Suprapubic skin (tissue), 4 donors: Measurements from ENCODE around the gene SLC7A11. TPM values are rescaled to one million over a fixed set of nuclear protein-coding genes. Genes with fewer than 3 reads are reported as not detected.

Source experiments
- DNase-seq, 2 donors: peaks; one replicate each; pipeline ENCODE4 v3.0.0-alpha.2; 2019; ENCODE audit warnings: low spot score in 2 of 2
- H3K27ac ChIP-seq: fragments of 200-600 bp; sonication (generic); one replicate; pipeline ENCODE4 v1.5.1; 2019
- H3K27me3 ChIP-seq: fragments of 200-600 bp; sonication (generic); one replicate; pipeline ENCODE4 v1.5.1; 2019
- H3K36me3 ChIP-seq: fragments of 200-600 bp; sonication (generic); one replicate; pipeline ENCODE4 v1.5.1; 2019
- H3K4me1 ChIP-seq: fragments of 200-600 bp; sonication (generic); one replicate; pipeline ENCODE4 v1.5.1; 2019
- H3K4me3 ChIP-seq: fragments of 200-600 bp; sonication (generic); one replicate; pipeline ENCODE4 v1.5.1; 2019; ENCODE audit warnings: mild to moderate bottlenecking
- H3K9me3 ChIP-seq: fragments of 200-600 bp; sonication (generic); one replicate; pipeline ENCODE4 v1.5.1; 2019
- CTCF ChIP-seq, 2 donors: fragments of 200-600 bp in 1 of 2; fragments of 450-650 bp in 1 of 2; sonication (generic) in 1 of 2; IDR thresholded peaks; one replicate each; pipeline ENCODE4 v1.5.1; 2016 to 2019; ENCODE audit warnings: antibody characterized with exemption in 2 of 2, mild to moderate bottlenecking in 1 of 2, moderate library complexity in 1 of 2
- EP300 ChIP-seq: sonication (generic); formaldehyde crosslinking; IDR thresholded peaks from one replicate; pipeline ENCODE4 v1.6.1; 2017; ENCODE audit warnings: antibody characterized with exemption
- POLR2A ChIP-seq, 2 donors: fragments of 450-650 bp; IDR thresholded peaks; one replicate each; pipeline ENCODE4 v1.6.1; 2017; ENCODE audit warnings: antibody characterized with exemption in 2 of 2, mild to moderate bottlenecking in 2 of 2, moderate library complexity in 2 of 2
- POLR2AphosphoS5 ChIP-seq, 3 donors: sonication (generic); formaldehyde crosslinking; IDR thresholded peaks; one replicate each; pipeline ENCODE4 v1.6.1; 2017; ENCODE audit warnings: antibody characterized with exemption in 3 of 3
- WGBS: methylation state at CpG from one replicate; pipeline ENCODE4 v1.1.5; 2018; 5-methylcytosine and 5-hydroxymethylcytosine counted together
- total RNA-seq, 4 donors: library from RNA; depleted of rRNA; stranded (reverse); fragments of >200 nt; gene quantifications; one replicate each; pipeline ENCODE4 v1.1.0, GENCODE V29; 2016

Gene SLC7A11
- total RNA-seq: 1 to 10 TPM in 2 of 4 donors, under 1 TPM in 2; 0.48 to 2.1 (median 1.2) TPM

DNA sequence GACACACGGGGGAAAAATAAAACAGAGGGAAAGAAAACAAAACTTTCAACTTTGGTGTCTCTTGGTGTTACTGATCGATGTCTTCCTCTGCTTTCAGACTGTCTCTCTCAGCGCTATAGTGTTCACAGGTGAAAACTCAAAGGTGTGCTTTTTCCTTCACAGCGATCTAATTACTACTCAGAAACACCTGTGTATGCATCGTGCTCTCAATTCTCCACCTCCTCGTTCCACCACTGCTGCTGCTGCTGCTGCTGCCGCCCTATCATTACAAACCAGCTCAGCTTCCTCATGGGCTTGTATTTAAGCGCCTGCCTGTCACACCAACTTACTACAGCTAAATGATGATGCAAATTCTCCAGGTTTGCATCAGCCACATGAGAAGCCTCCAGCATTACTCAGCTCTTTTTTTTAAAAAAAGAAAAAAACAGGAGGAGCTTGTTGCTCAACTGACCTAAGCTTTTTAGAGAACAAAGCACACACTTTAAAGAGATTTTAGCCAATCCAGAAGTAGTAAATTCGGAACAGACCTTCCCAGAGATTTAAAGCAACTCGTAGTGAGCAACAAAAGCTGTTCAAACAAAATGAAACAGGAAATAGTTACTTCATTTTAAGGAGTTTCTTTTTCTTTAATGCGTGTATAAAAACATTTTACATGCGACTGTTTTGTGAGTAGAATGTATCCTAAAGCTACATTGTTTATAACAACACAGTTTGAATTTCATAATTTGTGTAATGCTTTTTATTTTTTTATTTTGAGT lies at the start of gene SLC7A11:
SLC7A11 (minus strand) TSS at position 274 of the 758 bp plus-strand sequence. CDS start 280 bp downstream, outside the sequence.
- no peak for TF ChIP-seq EP300
- no peak for TF ChIP-seq POLR2A (IDR thresholded peaks at IDR 0.05)
- no peak for TF ChIP-seq CTCF (IDR thresholded peaks at IDR 0.05)
- no peak for TF ChIP-seq POLR2AphosphoS5 (IDR thresholded peaks at IDR 0.05)
- no peaks in the 10 kb centered on the region for H3K27me3 ChIP-seq
- no peak for DNase-seq
- peak within 1 kb of the TSS; percentile 41 for H3K27ac ChIP-seq
- no peaks in the 10 kb centered on the region for H3K36me3 ChIP-seq
- peak within 1 kb of the TSS; percentile 37 for H3K4me3 ChIP-seq
- H3K4me1 ChIP-seq: peaks cover 9% of the 10 kb centered on the region
- 7% methylated on average over 12 of the region's 12 CpGs for WGBS
- H3K9me3 ChIP-seq: no peaks in the 10 kb centered on the region

GRCh38 chr4:138291431-138291830 lies 49.3 kb upstream of the SLC7A11 start:
- TF ChIP-seq EP300 (no peak), CTCF (IDR thresholded peaks at IDR 0.05) (no peak), POLR2A (IDR thresholded peaks at IDR 0.05) (no peak), POLR2AphosphoS5 (IDR thresholded peaks at IDR 0.05) (no peak)
- no peaks in the 10 kb centered on the region for H3K27me3 ChIP-seq
- 67% methylated on average over 3 of the region's 3 CpGs for WGBS
- H3K27ac ChIP-seq: no peak overlapping the region
- DNase-seq: no peak
- no peaks in the 10 kb centered on the region for H3K9me3 ChIP-seq
- H3K4me1 ChIP-seq: no peaks in the 10 kb centered on the region
- H3K4me3 ChIP-seq: no peak overlapping the region
- no peaks in the 10 kb centered on the region for H3K36me3 ChIP-seq

- 77% methylated on average over 2 of the region's 2 CpGs for WGBS
- H3K9me3 ChIP-seq: no peaks in the 10 kb centered on the region
- DNase-seq: no peak
- no peaks in the 10 kb centered on the region for H3K4me1 ChIP-seq
- no peak overlapping the region for H3K4me3 ChIP-seq
- H3K27me3 ChIP-seq: no peaks in the 10 kb centered on the region
- TF ChIP-seq CTCF (IDR thresholded peaks at IDR 0.05): no peak
- TF ChIP-seq POLR2A (IDR thresholded peaks at IDR 0.05): no peak
- TF ChIP-seq POLR2AphosphoS5 (IDR thresholded peaks at IDR 0.05): no peak
- no peak for TF ChIP-seq EP300
- H3K36me3 ChIP-seq: no peaks in the 10 kb centered on the region
- H3K27ac ChIP-seq: no peak overlapping the region
Measured at GRCh38 chr4:138290805-138291204, 48.7 kb upstream of the SLC7A11 start.

- WGBS: 94% methylated on average over 3 of the region's 3 CpGs
- Histone ChIP-seq H3K27me3 (no peaks in the 10 kb centered on the region), H3K4me1 (peaks cover 8% of the 10 kb centered on the region), H3K27ac (no peak overlapping the region), H3K36me3 (no peaks in the 10 kb centered on the region), H3K4me3 (no peak overlapping the region), H3K9me3 (no peaks in the 10 kb centered on the region)
- no peak for DNase-seq
- TF ChIP-seq EP300: no peak
- TF ChIP-seq CTCF (IDR thresholded peaks at IDR 0.05): no peak
- no peak for TF ChIP-seq POLR2A (IDR thresholded peaks at IDR 0.05)
- TF ChIP-seq POLR2AphosphoS5 (IDR thresholded peaks at IDR 0.05): no peak
Measured at GRCh38 chr4:138279286-138279685, 37.1 kb upstream of the SLC7A11 start.

DNA sequence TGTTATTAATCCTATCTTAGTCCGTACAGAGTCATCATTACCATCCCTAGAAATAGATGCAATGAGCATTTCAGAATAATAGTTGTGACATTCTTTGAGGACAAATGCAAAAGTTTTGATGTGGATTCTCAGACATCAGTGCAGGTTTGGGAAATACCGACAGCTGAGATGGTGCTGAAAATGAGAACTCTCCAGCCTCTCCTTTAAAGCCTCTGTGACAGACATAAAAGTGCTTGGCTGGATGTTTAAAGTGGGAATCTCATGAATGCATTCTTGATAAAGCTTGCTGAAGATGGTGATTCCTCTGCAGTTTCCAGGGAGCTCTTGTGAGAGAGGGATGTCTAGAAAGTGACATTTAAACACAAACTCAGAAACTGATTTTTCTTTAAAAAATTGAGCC lies 35.0 kb upstream of the SLC7A11 start:
- TF ChIP-seq POLR2A (IDR thresholded peaks at IDR 0.05): no peak
- TF ChIP-seq CTCF (IDR thresholded peaks at IDR 0.05): no peak
- no peak for TF ChIP-seq POLR2AphosphoS5 (IDR thresholded peaks at IDR 0.05)
- TF ChIP-seq EP300: no peak
- 89% methylated on average over 2 of the region's 2 CpGs for WGBS
- no peaks in the 10 kb centered on the region for H3K9me3 ChIP-seq
- H3K27me3 ChIP-seq: no peaks in the 10 kb centered on the region
- DNase-seq: no peak
- H3K36me3 ChIP-seq: no peaks in the 10 kb centered on the region
- H3K27ac ChIP-seq: no peak overlapping the region
- no peak overlapping the region for H3K4me3 ChIP-seq
- peaks cover 8% of the 10 kb centered on the region for H3K4me1 ChIP-seq
